A673 (cell line): Measurements from ENCODE around the gene TMC3.

Source experiments
- CTCF ChIP-seq: fragments of 300-800, 200-600 bp; sonication (generic); conservative IDR thresholded peaks from 2 replicates; pipeline ENCODE4 v1.5.1; 2017; ENCODE audit warnings: low read depth, mild to moderate bottlenecking, antibody characterized with exemption, low read length, moderate library complexity, mixed read lengths
- EZH2 ChIP-seq: fragments of 200-600 bp; sonication (generic); IDR thresholded peaks from 2 replicates; pipeline ENCODE4 v1.6.1; 2017; ENCODE audit warnings: borderline replicate concordance, low read depth, mild to moderate bottlenecking, mixed read lengths, antibody characterized with exemption, low read length; ENCODE audit not compliant: poor library complexity, severe bottlenecking

GRCh38 chr15:81337241-81337640 lies 36.8 kb downstream of the TMC3 start:
- no peak for TF ChIP-seq CTCF
- no peak for TF ChIP-seq EZH2
